Spleen (tissue), 7 donors: ENCODE data around the gene C1orf198.

Experiments
- CTCF ChIP-seq, 11 experiments: fragments of 200-600 bp in 7 of 11; fragments of 450-650 bp in 4 of 11; sonication (generic) in 4 of 11; IDR thresholded peaks in 8 of 11; conservative IDR thresholded peaks in 3 of 11; 1 replicate in 7 of 11; 2 replicates in 4 of 11; pipeline versions ENCODE4 v1.4.0 to v1.8.0; 2016 to 2021; ENCODE audit warnings: antibody characterized with exemption in 11 of 11, inconsistent platforms in 4 of 11, mild to moderate bottlenecking in 1 of 11
- POLR2A ChIP-seq, 3 donors: fragments of 450-650 bp; IDR thresholded peaks; one replicate each; pipeline ENCODE4 v1.5.1; 2017; ENCODE audit warnings: antibody characterized with exemption in 3 of 3, mild to moderate bottlenecking in 1 of 3
- POLR2AphosphoS5 ChIP-seq, 3 donors: sonication (generic); formaldehyde crosslinking; IDR thresholded peaks; one replicate each; pipeline ENCODE4 v1.5.1; 2017; ENCODE audit warnings: antibody characterized with exemption in 3 of 3
- donor health status: DM: no; HTN: no; CAD: no; lungs with moderate emphysema.
- donor health status: DM: no; HTN: no; CAD: no.
- donor health status: DM: no; HTN: no; CAD: no.

GRCh38 chr1:230855886-230856285 is 12.4 kb downstream of the C1orf198 start:
- TF ChIP-seq CTCF (IDR thresholded peaks at IDR 0.05 in 8 of 11, conservative IDR thresholded peaks at IDR 0.05 in 3 of 11) (no peak), POLR2AphosphoS5 (IDR thresholded peaks at IDR 0.05) (no peak), POLR2A (IDR thresholded peaks at IDR 0.05) (no peak)
